Measurements from ENCODE around the gene POU2AF1.

Gene POU2AF1

GRCh38 chr11:111386611-111387150 lies 7.6 kb upstream of the POU2AF1 start:
- DNase-seq (ENCODE audit: low read depth), result no peak

GRCh38 chr11:111384494-111384893 lies 5.4 kb upstream of the POU2AF1 start:
- DNase-seq (ENCODE audit: low read depth), result no peak

- DNase-seq (ENCODE audit: low read depth), result no peak
These were observed 3.4 kb upstream of the POU2AF1 start for GRCh38 chr11:111382451-111382850.

- no peak for DNase-seq (ENCODE audit: low read depth)
These were observed 594 bp upstream of the POU2AF1 start for GRCh38 chr11:111379602-111380136.

GRCh38 chr11:111378185-111378860 lies 752 bp downstream of the POU2AF1 start:
- no peak for DNase-seq (ENCODE audit: low read depth)

GRCh38 chr11:111376181-111376871 lies 2.7 kb downstream of the POU2AF1 start:
- DNase-seq (ENCODE audit: low read depth), result no peak

GRCh38 chr11:111373590-111373989 lies 5.5 kb downstream of the POU2AF1 start:
- DNase-seq (ENCODE audit: low read depth), result no peak

- no peak for DNase-seq (ENCODE audit: low read depth)
These were observed 6.5 kb downstream of the POU2AF1 start for GRCh38 chr11:111372538-111372937.

GRCh38 chr11:111370902-111371578 lies 8.0 kb downstream of the POU2AF1 start:
- no peak for DNase-seq (ENCODE audit: low read depth)

- DNase-seq (ENCODE audit: low read depth), result no peak
These were observed 8.7 kb downstream of the POU2AF1 start for GRCh38 chr11:111370270-111370901.

- DNase-seq (ENCODE audit: low read depth), result no peak
These were observed 10.9 kb downstream of the POU2AF1 start for GRCh38 chr11:111368285-111368560.

GRCh38 chr11:111367411-111368284 lies 11.4 kb downstream of the POU2AF1 start:
- DNase-seq (ENCODE audit: low read depth), result no peak

GRCh38 chr11:111366560-111367410 lies 12.3 kb downstream of the POU2AF1 start:
- no peak for DNase-seq (ENCODE audit: low read depth)

GRCh38 chr11:111365722-111366559 lies 13.1 kb downstream of the POU2AF1 start:
- DNase-seq (ENCODE audit: low read depth), result no peak

GRCh38 chr11:111364503-111364902 lies 14.6 kb downstream of the POU2AF1 start:
- no peak for DNase-seq (ENCODE audit: low read depth)

- DNase-seq (ENCODE audit: low read depth), result no peak
These were observed 15.1 kb downstream of the POU2AF1 start for GRCh38 chr11:111363985-111364384.

GRCh38 chr11:111362887-111363411 lies 16.1 kb downstream of the POU2AF1 start:
- no peak for DNase-seq (ENCODE audit: low read depth)

GRCh38 chr11:111361874-111362273 lies 17.2 kb downstream of the POU2AF1 start:
- DNase-seq (ENCODE audit: low read depth), result no peak

Data from activated T-helper 9 cell treated with anti-CD3 and anti-CD28 coated beads, Interleukin-2, amount 50 U/mL, for 16 hours (primary cell).